HG03159 (cell line): ENCODE data around the gene KAZN.
"Not testable (repeated sequence)": the region's sequence is repeated elsewhere in the genome, so short reads cannot be mapped to it uniquely, and the experiment has no call there.

Experiments used
- ATAC-seq: cut with Tn5 transposase; IDR thresholded peaks from one replicate; pipeline ENCODE4 v1.9.1; 2021; ENCODE audit warnings: mild to moderate bottlenecking, moderate library complexity; ENCODE audit not compliant: unreplicated experiment

The KAZN gene

GRCh38 chr1:14962407-14962806 is 363.9 kb downstream of the KAZN start:
- ATAC-seq, result no peak

- ATAC-seq, result not testable (repeated sequence)
Measured at GRCh38 chr1:14963791-14964710, 365.6 kb downstream of the KAZN start.

GRCh38 chr1:14964711-14965055 is 366.2 kb downstream of the KAZN start:
- no peak for ATAC-seq

- ATAC-seq, result no peak
Measured at GRCh38 chr1:14968251-14968851, 369.9 kb downstream of the KAZN start.

- no peak for ATAC-seq
Measured at GRCh38 chr1:14969006-14969405, 370.5 kb downstream of the KAZN start.

GRCh38 chr1:14970115-14970798 is 371.8 kb downstream of the KAZN start:
- no peak for ATAC-seq

- ATAC-seq, result no peak
Measured at GRCh38 chr1:14970799-14971141, 372.3 kb downstream of the KAZN start.

- ATAC-seq, result no peak
Measured at GRCh38 chr1:14971221-14971620, 372.7 kb downstream of the KAZN start.

GRCh38 chr1:14972107-14972506 is 373.6 kb downstream of the KAZN start:
- ATAC-seq, result no peak

GRCh38 chr1:14973773-14974172 is 375.3 kb downstream of the KAZN start:
- ATAC-seq, result no peak

GRCh38 chr1:14974361-14974760 is 375.9 kb downstream of the KAZN start:
- ATAC-seq, result no peak

- no peak for ATAC-seq
Measured at GRCh38 chr1:14975119-14975518, 376.6 kb downstream of the KAZN start.

- no peak for ATAC-seq
Measured at GRCh38 chr1:14976256-14976655, 377.8 kb downstream of the KAZN start.

GRCh38 chr1:14977338-14977931 is 378.9 kb downstream of the KAZN start:
- ATAC-seq, result no peak

- no peak for ATAC-seq
Measured at GRCh38 chr1:14980621-14981218, 382.2 kb downstream of the KAZN start.

- no peak for ATAC-seq
Measured at GRCh38 chr1:14982029-14982428, 383.5 kb downstream of the KAZN start.

- no peak for ATAC-seq
Measured at GRCh38 chr1:14983277-14983676, 384.8 kb downstream of the KAZN start.

GRCh38 chr1:14986168-14986567 is 387.7 kb downstream of the KAZN start:
- ATAC-seq, result no peak

GRCh38 chr1:14987829-14988603 is 389.5 kb downstream of the KAZN start:
- ATAC-seq, result no peak

GRCh38 chr1:14988636-14989035 is 390.2 kb downstream of the KAZN start:
- no peak for ATAC-seq
